Measurements from ENCODE around the gene PPM1A. TPM values are rescaled to one million over a fixed set of nuclear protein-coding genes. Genes with fewer than 3 reads are reported as not detected.
A peak's percentile ranks its signal among the peaks of the same experiment; 100 is the strongest.

The PPM1A gene
- total and polyA plus RNA-seq, 9 of the 15 experiments (the other 6 are each of a cell fraction or from before 2014, with no cell fraction given): 5.5 to 23.9 (median 15.2) TPM

GRCh38 chr14:60215520-60216420, 33.3 kb upstream of the PPM1A start:
- TF ChIP-seq GABPA (tag; conservative IDR thresholded peaks at IDR 0.05; ENCODE audit: low read depth): no peak
- no peak for TF ChIP-seq ZNF395 (CRISPR knock-in tag; IDR thresholded peaks at IDR 0.05)
- TF ChIP-seq CREB3L1 (IDR thresholded peaks at IDR 0.05; ENCODE audit: borderline replicate concordance, low read depth): no peak
- no peak for TF ChIP-seq MEF2D (tag; conservative IDR thresholded peaks at IDR 0.05; ENCODE audit: low read depth)
- no peak for TF ChIP-seq CBX2 (IDR thresholded peaks at IDR 0.05; ENCODE audit: insufficient read depth, low read length, poor library complexity, severe bottlenecking)
- no peak for TF ChIP-seq ZC3H8 (IDR thresholded peaks at IDR 0.05)
- no peak for TF ChIP-seq TAF7 (tag; IDR thresholded peaks at IDR 0.05)
- TF ChIP-seq BCLAF1 (IDR thresholded peaks at IDR 0.05; ENCODE audit: borderline replicate concordance in 1 of 2, control insufficient read depth in 1 of 2, low read depth in 2 of 2, low read length in 1 of 2): no peak
- TF ChIP-seq HMG20B (CRISPR knock-in tag; IDR thresholded peaks at IDR 0.05): no peak
- no peak for TF ChIP-seq MAX (CRISPR knock-in tag; IDR thresholded peaks at IDR 0.05)
- in situ Hi-C loops (cut with MboI): no loop called here
- Histone ChIP-seq H3K27ac (ENCODE audit: extremely low read depth, low read depth, low read length) (no peak overlapping the region), H4K20me1 (replicated peaks; ENCODE audit: control insufficient read depth, insufficient read depth, low read length) (no peaks in the 10 kb centered on the region), H3K27me3 (ENCODE audit: control insufficient read depth in 2 of 2, insufficient read depth in 2 of 2, low read length in 2 of 2) (no peaks in the 10 kb centered on the region), H3K79me2 (ENCODE audit: control insufficient read depth, insufficient read depth, low read length) (no peaks in the 10 kb centered on the region), H3K36me3 (ENCODE audit: control insufficient read depth, insufficient read depth, low read length) (no peaks in the 10 kb centered on the region), H3K4me2 (ENCODE audit: insufficient read depth, low read length) (no peak overlapping the region), H3K9ac (ENCODE audit: insufficient read depth in 1 of 2, low read depth in 2 of 2, low read length in 2 of 2) (no peak overlapping the region), H3K9me1 (ENCODE audit: control insufficient read depth, insufficient read depth, low read length) (no peaks in the 10 kb centered on the region), H3K9me3 (replicated peaks; ENCODE audit: control insufficient read depth, insufficient read depth, low read depth, low read length) (no peaks in the 10 kb centered on the region), H3K4me3 (no peak overlapping the region), H3K4me1 (replicated peaks in 1 of 2; ENCODE audit: control insufficient read depth in 2 of 2, insufficient read depth in 2 of 2, low read length in 2 of 2) (no peaks in the 10 kb centered on the region), H2AFZ (ENCODE audit: low read depth, low read length) (0 out of 2 replicates have a peak overlapping the region, but pooled peaks have one; percentile 40)
- BruUV-seq (replicated peaks): no TSS peak
- ATAC-seq (no peak), FAIRE-seq (no peak), DNase-seq (ENCODE audit: extremely low read depth in 1 of 4, low spot score in 3 of 4) (no peak)
- intact Hi-C loops (cut with micrococcal nuclease): no loop called here
- ChIA-PET POLR2A (no interaction called here), CTCF (ENCODE audit: low intra/inter-chr PET ratio) (no interaction called here)
- 38% methylated on average over 4 of the region's 4 CpGs for WGBS (ENCODE audit: insufficient coverage, low coverage, missing lambda C conversion rate)

Measured in K562 (cell line).